ENCODE results near the gene NOL3. TPM values are rescaled to one million over a fixed set of nuclear protein-coding genes. Genes with fewer than 3 reads are reported as not detected.

Gene NOL3
- total and polyA plus RNA-seq, 2 donors = 2.3 to 28.2 TPM

DNA sequence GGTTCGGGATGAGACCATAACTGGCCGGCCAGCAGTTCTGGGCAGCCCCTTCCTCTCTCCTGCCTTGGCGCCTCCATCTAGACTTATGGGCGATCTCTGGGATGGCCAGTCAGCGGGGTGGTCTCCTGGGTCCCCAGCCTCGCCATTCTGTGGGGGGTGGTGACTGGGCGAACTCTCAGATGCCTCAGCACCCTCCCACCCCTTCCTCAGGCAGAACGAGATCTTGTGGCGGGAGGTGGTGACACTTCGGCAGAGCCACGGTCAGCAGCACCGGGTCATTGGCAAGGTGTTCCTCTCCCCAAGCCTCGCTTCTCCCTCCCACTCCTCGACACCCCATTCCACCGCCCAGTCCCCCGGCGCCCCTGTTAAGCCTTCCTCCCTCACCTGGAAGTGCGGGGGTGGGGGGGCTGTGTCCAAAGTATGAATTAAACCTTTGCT, 4.2 kb upstream of the NOL3 start:
- no peak overlapping the region for H3K27ac ChIP-seq (ENCODE audit: low read depth in 1 of 2, low read length in 1 of 2)
- no peak overlapping the region for H3K4me3 ChIP-seq (ENCODE audit: low read length in 2 of 2)
- peaks cover 97 to 100% of the 10 kb centered on the region in 2 donors for H3K27me3 ChIP-seq (ENCODE audit: control insufficient read depth in 2 of 2, insufficient read depth in 1 of 2, low read length in 1 of 2)
- H3K9me3 ChIP-seq (ENCODE audit: control insufficient read depth in 2 of 2, insufficient read depth in 1 of 2, low read length in 1 of 2) = peaks cover 0 to 22% of the 10 kb centered on the region in 2 donors
- 30% methylated on average over 18 of the region's 18 CpGs for WGBS
- H3K36me3 ChIP-seq (ENCODE audit: control insufficient read depth in 2 of 2, insufficient read depth in 2 of 2, low read length in 1 of 2) = peaks cover 0 to 3% of the 10 kb centered on the region in 2 donors
- peaks cover 10 to 38% of the 10 kb centered on the region in 2 donors for H3K4me1 ChIP-seq (ENCODE audit: control insufficient read depth in 2 of 2, insufficient read depth in 2 of 2, low read length in 2 of 2)
- no peak for DNase-seq (ENCODE audit: low read depth in 6 of 9, low spot score in 9 of 9)

DNA sequence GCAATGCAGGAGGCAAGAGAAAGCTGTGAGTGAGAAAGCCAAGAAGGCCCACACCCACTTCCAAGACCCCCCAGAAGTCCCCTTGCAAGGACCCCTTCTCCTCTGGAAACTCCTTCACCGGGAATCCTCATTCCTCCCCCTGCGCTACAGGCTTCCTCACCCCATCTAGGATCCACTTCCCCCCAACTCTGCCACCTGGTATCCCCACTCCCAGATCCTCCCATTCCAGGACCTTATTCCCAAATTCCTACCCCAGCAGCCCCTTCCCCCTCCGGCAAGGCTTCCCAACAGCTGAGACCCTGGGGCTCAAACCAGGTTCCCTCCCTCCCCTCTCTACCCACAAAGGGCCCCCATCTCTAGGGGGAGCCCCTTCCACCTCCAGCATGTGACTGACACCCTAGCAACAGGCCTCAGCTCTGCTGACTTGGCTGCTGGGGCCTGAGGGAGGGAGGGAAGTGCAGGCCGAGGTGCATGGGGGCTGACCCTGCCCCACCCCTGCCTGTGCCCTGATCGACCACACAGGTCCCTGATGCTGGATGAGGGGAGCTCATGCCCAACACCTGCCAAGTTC, 3.7 kb upstream of the NOL3 start:
- peaks cover 0 to 17% of the 10 kb centered on the region in 2 donors for H3K9me3 ChIP-seq (ENCODE audit: control insufficient read depth in 2 of 2, insufficient read depth in 1 of 2, low read length in 1 of 2)
- no peak for DNase-seq (ENCODE audit: low read depth in 6 of 9, low spot score in 9 of 9)
- H3K36me3 ChIP-seq (ENCODE audit: control insufficient read depth in 2 of 2, insufficient read depth in 2 of 2, low read length in 1 of 2) = peaks cover 0 to under 1% of the 10 kb centered on the region in 2 donors
- H3K27me3 ChIP-seq (ENCODE audit: control insufficient read depth in 2 of 2, insufficient read depth in 1 of 2, low read length in 1 of 2) = peaks cover 97 to 100% of the 10 kb centered on the region in 2 donors
- no peak overlapping the region for H3K4me3 ChIP-seq (ENCODE audit: low read length in 2 of 2)
- H3K4me1 ChIP-seq (ENCODE audit: control insufficient read depth in 2 of 2, insufficient read depth in 2 of 2, low read length in 2 of 2) = peaks cover 8 to 32% of the 10 kb centered on the region in 2 donors
- H3K27ac ChIP-seq (ENCODE audit: low read depth in 1 of 2, low read length in 1 of 2) = no peak overlapping the region
- 72% methylated on average over 5 of the region's 5 CpGs for WGBS

- no peak overlapping the region for H3K27ac ChIP-seq (ENCODE audit: low read depth in 1 of 2, low read length in 1 of 2)
- H3K27me3 ChIP-seq (ENCODE audit: control insufficient read depth in 2 of 2, insufficient read depth in 1 of 2, low read length in 1 of 2) = peaks cover 93 to 100% of the 10 kb centered on the region in 2 donors
- DNase-seq (ENCODE audit: low read depth in 6 of 9, low spot score in 9 of 9) = no peak
- peaks cover 8 to 27% of the 10 kb centered on the region in 2 donors for H3K4me1 ChIP-seq (ENCODE audit: control insufficient read depth in 2 of 2, insufficient read depth in 2 of 2, low read length in 2 of 2)
- H3K4me3 ChIP-seq (ENCODE audit: low read length in 2 of 2) = no peak overlapping the region
- no peaks in the 10 kb centered on the region for H3K36me3 ChIP-seq (ENCODE audit: control insufficient read depth in 2 of 2, insufficient read depth in 2 of 2, low read length in 1 of 2)
- peaks cover 1 to 15% of the 10 kb centered on the region in 2 donors for H3K9me3 ChIP-seq (ENCODE audit: control insufficient read depth in 2 of 2, insufficient read depth in 1 of 2, low read length in 1 of 2)
- 95% methylated on average over 7 of the region's 7 CpGs for WGBS
These were observed 2.8 kb upstream of the NOL3 start for GRCh38 chr16:67167588-67167987.

DNA sequence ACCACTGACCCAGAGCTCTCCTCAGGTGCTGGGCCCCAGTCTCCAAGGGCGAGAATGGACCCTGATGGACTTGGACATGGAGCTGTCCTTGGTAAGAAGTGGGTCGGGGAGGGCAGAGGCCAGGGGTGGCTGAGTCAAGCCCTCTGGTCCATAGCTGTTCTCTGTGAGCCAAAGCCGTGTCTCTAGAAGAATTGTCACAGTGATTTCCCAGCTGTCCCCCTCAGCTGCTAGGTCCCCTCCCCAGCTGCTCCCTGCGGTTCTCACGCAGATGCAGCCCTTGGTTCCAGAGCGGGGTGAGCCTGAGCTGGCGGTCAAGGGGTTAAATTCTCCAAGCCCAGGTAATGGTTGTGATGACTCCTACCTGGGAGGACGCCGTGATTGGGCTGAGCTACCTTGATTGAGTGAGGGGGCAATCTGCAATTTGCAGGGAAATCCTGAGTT, 1.3 kb upstream of the NOL3 start:
- no peak overlapping the region for H3K4me3 ChIP-seq (ENCODE audit: low read length in 2 of 2)
- peaks cover 1 to 12% of the 10 kb centered on the region in 2 donors for H3K9me3 ChIP-seq (ENCODE audit: control insufficient read depth in 2 of 2, insufficient read depth in 1 of 2, low read length in 1 of 2)
- H3K27me3 ChIP-seq (ENCODE audit: control insufficient read depth in 2 of 2, insufficient read depth in 1 of 2, low read length in 1 of 2) = peaks cover 89 to 100% of the 10 kb centered on the region in 2 donors
- DNase-seq (ENCODE audit: low read depth in 6 of 9, low spot score in 9 of 9) = no peak
- WGBS = 61% methylated on average over 9 of the region's 9 CpGs
- H3K4me1 ChIP-seq (ENCODE audit: control insufficient read depth in 2 of 2, insufficient read depth in 2 of 2, low read length in 2 of 2) = peaks cover 3 to 22% of the 10 kb centered on the region in 2 donors
- H3K27ac ChIP-seq (ENCODE audit: low read depth in 1 of 2, low read length in 1 of 2) = no peak overlapping the region
- no peaks in the 10 kb centered on the region for H3K36me3 ChIP-seq (ENCODE audit: control insufficient read depth in 2 of 2, insufficient read depth in 2 of 2, low read length in 1 of 2)

DNA sequence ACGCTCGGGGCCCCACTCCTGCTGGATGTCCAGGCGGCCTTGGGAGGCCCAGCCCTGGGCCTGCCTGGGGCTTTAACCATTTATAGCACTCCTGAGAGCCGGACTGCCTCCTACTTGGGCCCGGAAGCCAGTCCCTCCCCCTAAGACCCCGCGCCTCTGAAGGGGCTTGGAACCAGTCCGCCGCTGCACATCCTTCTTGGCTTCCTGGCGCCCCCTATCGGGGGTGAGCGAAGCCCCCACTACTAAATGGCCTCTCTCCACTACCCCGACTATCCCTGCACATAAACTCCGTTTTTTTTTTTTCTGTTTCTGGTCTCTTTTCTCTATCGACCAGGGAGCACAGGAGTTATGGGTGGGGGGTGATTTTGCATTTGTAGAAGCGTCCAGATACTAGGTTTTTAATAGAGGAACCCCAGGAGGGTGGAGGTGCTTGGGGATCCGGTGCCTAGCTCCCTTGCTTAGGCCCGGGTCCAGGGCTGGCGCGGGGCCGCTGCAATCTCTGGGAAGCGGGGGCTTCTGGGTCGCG, 633 bp upstream of the NOL3 start:
- no peaks in the 10 kb centered on the region for H3K36me3 ChIP-seq (ENCODE audit: control insufficient read depth in 2 of 2, insufficient read depth in 2 of 2, low read length in 1 of 2)
- H3K4me1 ChIP-seq (ENCODE audit: control insufficient read depth in 2 of 2, insufficient read depth in 2 of 2, low read length in 2 of 2) = peaks cover 6 to 27% of the 10 kb centered on the region in 2 donors
- no peak for DNase-seq (ENCODE audit: low read depth in 6 of 9, low spot score in 9 of 9)
- peak overlapping the region in 1 of 2 donors; percentile 46 for H3K27ac ChIP-seq (ENCODE audit: low read depth in 1 of 2, low read length in 1 of 2)
- peak overlapping the region in 1 of 2 donors; percentile 35 for H3K4me3 ChIP-seq (ENCODE audit: low read length in 2 of 2)
- H3K9me3 ChIP-seq (ENCODE audit: control insufficient read depth in 2 of 2, insufficient read depth in 1 of 2, low read length in 1 of 2) = peaks cover 1 to 14% of the 10 kb centered on the region in 2 donors
- 10% methylated on average over 24 of the region's 24 CpGs for WGBS
- peaks cover 87 to 100% of the 10 kb centered on the region in 2 donors for H3K27me3 ChIP-seq (ENCODE audit: control insufficient read depth in 2 of 2, insufficient read depth in 1 of 2, low read length in 1 of 2)

DNA sequence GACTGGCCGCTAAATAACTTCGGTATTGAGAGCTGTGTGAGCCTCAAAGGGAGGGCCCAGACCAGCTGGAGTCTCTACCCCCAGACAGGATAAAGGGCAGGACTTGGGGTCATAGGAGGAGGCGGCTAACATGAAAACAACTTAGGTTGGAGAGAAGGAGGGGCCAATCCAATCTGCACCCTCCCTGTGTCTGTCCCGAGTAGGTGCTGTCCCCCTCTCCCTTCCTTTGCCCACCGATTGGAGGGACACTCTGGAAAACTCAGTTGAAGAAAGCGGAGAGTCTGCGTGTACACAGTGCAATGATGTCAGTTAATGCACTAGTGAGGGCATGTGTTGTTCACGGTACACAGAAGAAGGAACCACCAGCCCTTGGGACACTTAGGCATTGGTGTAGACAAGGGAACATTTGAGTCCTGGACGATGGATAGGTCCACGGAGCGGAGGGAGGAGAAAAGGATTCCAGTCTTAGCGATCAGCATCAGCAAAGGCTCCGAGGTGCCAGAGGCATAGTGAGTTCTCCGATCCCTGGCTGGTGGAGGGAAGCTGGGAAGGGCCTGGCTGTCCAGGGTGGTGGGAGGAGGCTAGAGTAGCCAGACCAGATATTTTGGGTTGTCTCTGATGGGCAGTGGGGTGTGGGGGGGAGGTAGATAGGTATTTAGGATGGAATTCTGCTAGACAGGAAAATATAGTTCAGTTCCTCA, 761 bp downstream of the NOL3 start:
- peaks cover 81 to 100% of the 10 kb centered on the region in 2 donors for H3K27me3 ChIP-seq (ENCODE audit: control insufficient read depth in 2 of 2, insufficient read depth in 1 of 2, low read length in 1 of 2)
- peaks cover 1 to 14% of the 10 kb centered on the region in 2 donors for H3K9me3 ChIP-seq (ENCODE audit: control insufficient read depth in 2 of 2, insufficient read depth in 1 of 2, low read length in 1 of 2)
- no peak for DNase-seq (ENCODE audit: low read depth in 6 of 9, low spot score in 9 of 9)
- H3K4me1 ChIP-seq (ENCODE audit: control insufficient read depth in 2 of 2, insufficient read depth in 2 of 2, low read length in 2 of 2) = peaks cover 6 to 24% of the 10 kb centered on the region in 2 donors
- no peaks in the 10 kb centered on the region for H3K36me3 ChIP-seq (ENCODE audit: control insufficient read depth in 2 of 2, insufficient read depth in 2 of 2, low read length in 1 of 2)
- WGBS = 54% methylated on average over 14 of the region's 14 CpGs
- no peak overlapping the region for H3K4me3 ChIP-seq (ENCODE audit: low read length in 2 of 2)
- H3K27ac ChIP-seq (ENCODE audit: low read depth in 1 of 2, low read length in 1 of 2) = peak overlapping the region; percentile 17 to 72

DNA sequence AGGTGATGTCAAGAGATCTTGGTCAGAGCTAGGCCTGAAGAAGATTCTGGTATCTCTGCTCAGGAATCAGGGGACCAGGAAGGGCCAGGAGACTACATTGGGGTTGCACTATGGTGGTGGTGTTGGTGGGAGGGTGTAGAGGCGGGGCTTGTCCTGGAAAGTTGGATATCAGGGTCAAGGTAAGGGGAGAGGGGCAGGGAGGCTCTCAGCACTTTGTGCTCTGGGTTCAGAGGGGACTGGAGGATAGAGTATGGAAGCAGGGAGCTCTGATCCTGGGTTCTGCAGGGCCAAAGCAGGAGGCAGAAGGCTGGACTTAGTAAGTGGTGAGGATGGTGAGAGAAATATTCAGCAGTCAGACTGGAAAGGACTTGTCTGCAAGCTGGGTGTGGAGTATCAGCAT, 3.0 kb downstream of the NOL3 start:
- Histone ChIP-seq H3K27me3 (ENCODE audit: control insufficient read depth in 2 of 2, insufficient read depth in 1 of 2, low read length in 1 of 2) (peaks cover 78 to 100% of the 10 kb centered on the region in 2 donors), H3K36me3 (ENCODE audit: control insufficient read depth in 2 of 2, insufficient read depth in 2 of 2, low read length in 1 of 2) (no peaks in the 10 kb centered on the region)
- 95% methylated on average over 1 of the region's 1 CpG for WGBS

GRCh38 chr16:67173808-67174705, 3.7 kb downstream of the NOL3 start:
- peaks cover 78 to 100% of the 10 kb centered on the region in 2 donors for H3K27me3 ChIP-seq (ENCODE audit: control insufficient read depth in 2 of 2, insufficient read depth in 1 of 2, low read length in 1 of 2)
- 2% methylated on average over 71 of the region's 71 CpGs for WGBS

More for the DNA sequence above, 3.0 kb downstream of the NOL3 start:
- H3K4me1 ChIP-seq (ENCODE audit: control insufficient read depth in 2 of 2, insufficient read depth in 2 of 2, low read length in 2 of 2) = peaks cover 8 to 27% of the 10 kb centered on the region in 2 donors
- no peak overlapping the region for H3K4me3 ChIP-seq (ENCODE audit: low read length in 2 of 2)
- DNase-seq (ENCODE audit: low read depth in 6 of 9, low spot score in 9 of 9) = no peak
- peaks cover 1 to 7% of the 10 kb centered on the region in 2 donors for H3K9me3 ChIP-seq (ENCODE audit: control insufficient read depth in 2 of 2, insufficient read depth in 1 of 2, low read length in 1 of 2)
- no peak overlapping the region for H3K27ac ChIP-seq (ENCODE audit: low read depth in 1 of 2, low read length in 1 of 2)

More at GRCh38 chr16:67173808-67174705, 3.7 kb downstream of the NOL3 start:
- Histone ChIP-seq H3K36me3 (ENCODE audit: control insufficient read depth in 2 of 2, insufficient read depth in 2 of 2, low read length in 1 of 2) (no peaks in the 10 kb centered on the region), H3K4me1 (ENCODE audit: control insufficient read depth in 2 of 2, insufficient read depth in 2 of 2, low read length in 2 of 2) (peaks cover 10 to 33% of the 10 kb centered on the region in 2 donors), H3K9me3 (ENCODE audit: control insufficient read depth in 2 of 2, insufficient read depth in 1 of 2, low read length in 1 of 2) (peaks cover 1 to 7% of the 10 kb centered on the region in 2 donors), H3K27ac (ENCODE audit: low read depth in 1 of 2, low read length in 1 of 2) (no peak overlapping the region), H3K4me3 (ENCODE audit: low read length in 2 of 2) (peak overlapping the region in 1 of 2 donors; percentile 20)
- no peak for DNase-seq (ENCODE audit: low read depth in 6 of 9, low spot score in 9 of 9)
